GM12878 (cell line): ENCODE data around the gene RARA. TPM values are rescaled to one million over a fixed set of nuclear protein-coding genes. Genes with fewer than 3 reads are reported as not detected.

ENCODE experiments used
- ATAC-seq: fragments of 200-7000 bp; cut with Tn5 transposase; 3 replicates; pipeline ENCODE4 v1.9.1; 2020; ENCODE audit warnings: mild to moderate bottlenecking, moderate library complexity
- BruUV-seq: library from RNA; stranded (reverse); fragments of 400-500 nt; replicated peaks from 2 replicates; lab custom pipeline; 2021; lab: Mats Ljungman, UMichigan
- CTCF ChIA-PET: fragments of 300-600 bp; sonication (Branson Sonifier 250); formaldehyde crosslinking; extraction: SDS; loops from one replicate; lab custom pipeline; 2021; ENCODE audit warnings: inconsistent platforms; lab: Yijun Ruan, JAX
- POLR2A ChIA-PET: fragments of 350-600 bp; formaldehyde crosslinking; extraction: SDS; loops from one replicate; lab custom pipeline; 2021; ENCODE audit warnings: inconsistent platforms; lab: Charles Lee
- RAD21 ChIA-PET: fragments of 300-600 bp; sonication (Branson Sonifier 250); formaldehyde crosslinking; loops from one replicate; lab custom pipeline; 2023; ENCODE audit warnings: antibody characterized with exemption; ENCODE audit not compliant: unreplicated experiment; lab: Charles Lee
- SMC1A ChIA-PET: fragments of 300-600 bp; sonication (Branson Sonifier 250); formaldehyde crosslinking; loops from one replicate; lab custom pipeline; 2023; ENCODE audit not compliant: unreplicated experiment, uncharacterized antibody; lab: Charles Lee
- DNase-seq: peaks from one replicate; pipeline ENCODE4 v3.0.0-alpha.2; 2011; ENCODE audit warnings: low read depth, low spot score
- FAIRE-seq: peaks from 3 replicates; lab custom pipeline; 2011; peaks lifted over from hg19 to GRCh38; lab: Jason Lieb, UNC
- H2AFZ ChIP-seq: 2 replicates; pipeline ENCODE4 v1.6.0; 2011; ENCODE audit warnings: low read depth, low read length, control low read depth; ENCODE audit not compliant: control insufficient read depth
- H3K27ac ChIP-seq: 2 replicates; pipeline ENCODE4 v1.5.1; 2011; ENCODE audit warnings: control low read depth; ENCODE audit not compliant: control insufficient read depth, insufficient read depth
- H3K27me3 ChIP-seq, 2 experiments: replicated peaks in 1 of 2; 2 replicates each; pipeline versions ENCODE4 v1.6.0 to v1.6.1; 2011; ENCODE audit warnings: low read length in 1 of 2; ENCODE audit not compliant: control insufficient read depth in 2 of 2, insufficient read depth in 2 of 2
- H3K36me3 ChIP-seq, 2 experiments: 2 replicates each; pipeline ENCODE4 v1.5.1; 2011; ENCODE audit warnings: low read length in 1 of 2; ENCODE audit not compliant: control insufficient read depth in 2 of 2, insufficient read depth in 2 of 2
- H3K4me1 ChIP-seq: 2 replicates; pipeline ENCODE4 v1.6.1; 2011; ENCODE audit warnings: mild to moderate bottlenecking, low read length, moderate library complexity, mixed read lengths; ENCODE audit not compliant: control insufficient read depth, insufficient read depth
- H3K4me2 ChIP-seq: 2 replicates; pipeline ENCODE4 v1.6.0; 2011; ENCODE audit warnings: control low read depth; ENCODE audit not compliant: control insufficient read depth, insufficient read depth
- H3K4me3 ChIP-seq: fragments of 200-600 bp; sonication (generic); 2 replicates; pipeline ENCODE4 v1.5.1; 2016
- H3K79me2 ChIP-seq: 2 replicates; pipeline ENCODE4 v1.6.0; 2011; ENCODE audit warnings: low read length; ENCODE audit not compliant: control insufficient read depth, insufficient read depth
- H3K9ac ChIP-seq: 2 replicates; pipeline ENCODE4 v1.8.0; 2011; ENCODE audit warnings: low read length, control low read depth, mixed read lengths; ENCODE audit not compliant: control insufficient read depth, insufficient read depth
- H3K9me3 ChIP-seq: replicated peaks from 3 replicates; pipeline ENCODE4 v1.5.1; 2011; ENCODE audit warnings: mild to moderate bottlenecking, low read length; ENCODE audit not compliant: control insufficient read depth, insufficient read depth
- H4K20me1 ChIP-seq: 2 replicates; pipeline ENCODE4 v1.6.0; 2011; ENCODE audit not compliant: control insufficient read depth, insufficient read depth
- BHLHE40 ChIP-seq, 2 experiments: fragments of 450-650 bp in 1 of 2; IDR thresholded peaks; 2 replicates each; pipeline ENCODE4 v1.6.1; 2011 to 2017; ENCODE audit warnings: low read depth in 2 of 2, borderline replicate concordance in 1 of 2, improper control_type of control experiment in 1 of 2, low read length in 1 of 2, mild to moderate bottlenecking in 1 of 2
- WGBS: methylation state at CpG from one replicate; pipeline ENCODE4 v1.1.6; 2016; ENCODE audit warnings: low lambda C conversion rate; ENCODE audit not compliant: insufficient replicate concordance, insufficient coverage; ENCODE audit errors: missing lambda C conversion rate; 5-methylcytosine and 5-hydroxymethylcytosine counted together
- in situ Hi-C: fragments of 300-500 bp; cut with MboI; formaldehyde crosslinking; loops from 9 replicates; pipeline ENCODE4 v1.14.3; 2018; ENCODE audit warnings: mixed read lengths
- intact Hi-C: fragments of 100-400 bp; cut with micrococcal nuclease; formaldehyde crosslinking; loops from one replicate; pipeline ENCODE4 v1.14.2; 2022; ENCODE audit not compliant: unreplicated experiment
- polyA plus RNA-seq, 11 experiments: library from polyadenylated mRNA; depleted of rRNA in 4 of 11; unstranded in 6 of 11; stranded (reverse) in 5 of 11; fragments of >200 nt; fragmentation: Nextera tagmentation in 4 of 11; fragmentation: Illumina TruSeq in 1 of 11; extraction: Ambion mirVana in 4 of 11; extraction: Trizol in 1 of 11; gene quantifications; 1 replicate in 1 of 11; 2 replicates in 10 of 11; pipeline versions ENCODE4 v1.2.1 to v1.2.3, GENCODE V29; 2011 to 2016; ENCODE audit warnings: inconsistent platforms in 2 of 11, missing spikeins in 2 of 11, low read depth in 1 of 11
- total RNA-seq, 4 experiments: library from RNA; depleted of rRNA in 3 of 4; stranded (reverse); fragments of >200 nt in 3 of 4; fragmentation: Illumina TruSeq in 1 of 4; extraction: Trizol in 1 of 4; gene quantifications; 2 replicates each; pipeline versions ENCODE4 v1.2.1 to v1.2.3, GENCODE V29; 2013 to 2021
- TF ChIP-seq, protein P1 (sequence below): fragments of 150-350 bp; IDR thresholded peaks from 2 replicates; pipeline ENCODE4 v1.6.1; 2014; ENCODE audit warnings: mild to moderate bottlenecking, low read depth, low read length

The RARA gene
- total and polyA plus RNA-seq, 10 of the 15 experiments (the other 5 are each of a cell fraction or from before 2014, with no cell fraction given) = 0.13 to 33.6 (median 13.6) TPM

DNA sequence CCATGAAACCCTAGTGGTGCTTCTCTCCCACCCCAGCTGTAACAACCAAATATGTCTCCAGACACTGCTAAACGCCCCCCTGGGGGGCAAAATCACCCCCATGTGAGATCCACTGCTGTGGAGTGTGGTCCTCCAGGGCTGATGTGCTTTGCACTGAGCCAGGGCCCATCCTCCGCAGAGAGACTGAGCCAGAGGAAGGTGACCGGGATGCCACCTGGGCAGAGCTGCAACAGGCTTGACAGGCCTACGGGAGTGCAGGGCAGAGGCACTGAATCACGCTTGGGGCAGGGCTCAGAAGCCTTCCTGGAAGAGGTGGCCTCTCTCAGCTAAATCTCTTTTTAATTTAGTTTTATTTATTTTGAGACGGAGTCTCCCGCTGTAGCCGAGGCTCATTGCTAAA, 51.1 kb downstream of the RARA start:
- ChIA-PET RAD21 (interaction anchor here (0.9 to 1.0 kb wide), 2 partner anchors 8 to 172 kb away, joined by 3 to 4 read pairs; no protein-coding TSS in a partner anchor), SMC1A (interaction anchor here (0.6 to 4.9 kb wide), 3 partner anchors 174 to 514 kb away, joined by 3 to 38 read pairs (median 3); no protein-coding TSS in a partner anchor), POLR2A (interaction anchor here (0.6 to 2.3 kb wide), 4 partner anchors 52 to 547 kb away, joined by 3 to 6 read pairs (median 4); no protein-coding TSS in a partner anchor), CTCF (interaction anchor here (0.9 to 5.9 kb wide), 2 partner anchors 57 to 174 kb away, joined by 3 to 75 read pairs; no protein-coding TSS in a partner anchor)
- Histone ChIP-seq H3K9ac (no peak overlapping the region), H3K4me3 (no peak overlapping the region), H3K4me1 (no peaks in the 10 kb centered on the region; the same call in none of the 2 replicates), H3K27me3 (peaks cover 0 to 2% of the 10 kb centered on the region in 2 experiments; a peak in 1 of 4 replicates), H2AFZ (no peak overlapping the region), H3K9me3 (no peaks in the 10 kb centered on the region; the same call in 2 of the 3 replicates), H3K36me3 (peaks cover 0 to 10% of the 10 kb centered on the region in 2 experiments; a peak in 2 of 4 replicates), H3K27ac (no peak overlapping the region), H3K79me2 (no peaks in the 10 kb centered on the region), H4K20me1 (no peaks in the 10 kb centered on the region), H3K4me2 (no peak overlapping the region)
- intact Hi-C loops (loop anchor here (5.0 kb wide), 2 partner anchors 82 to 187 kb away; partner anchors contain the start of gene IGFBP4), in situ Hi-C loops (no loop called here)
- DNase-seq (no peak), FAIRE-seq (no peak), ATAC-seq (no peak)
- TF ChIP-seq, protein P1, sequence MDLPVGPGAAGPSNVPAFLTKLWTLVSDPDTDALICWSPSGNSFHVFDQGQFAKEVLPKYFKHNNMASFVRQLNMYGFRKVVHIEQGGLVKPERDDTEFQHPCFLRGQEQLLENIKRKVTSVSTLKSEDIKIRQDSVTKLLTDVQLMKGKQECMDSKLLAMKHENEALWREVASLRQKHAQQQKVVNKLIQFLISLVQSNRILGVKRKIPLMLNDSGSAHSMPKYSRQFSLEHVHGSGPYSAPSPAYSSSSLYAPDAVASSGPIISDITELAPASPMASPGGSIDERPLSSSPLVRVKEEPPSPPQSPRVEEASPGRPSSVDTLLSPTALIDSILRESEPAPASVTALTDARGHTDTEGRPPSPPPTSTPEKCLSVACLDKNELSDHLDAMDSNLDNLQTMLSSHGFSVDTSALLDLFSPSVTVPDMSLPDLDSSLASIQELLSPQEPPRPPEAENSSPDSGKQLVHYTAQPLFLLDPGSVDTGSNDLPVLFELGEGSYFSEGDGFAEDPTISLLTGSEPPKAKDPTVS = no peak
- TF ChIP-seq BHLHE40 (IDR thresholded peaks at IDR 0.05; ENCODE audit: borderline replicate concordance in 1 of 2, low read depth in 2 of 2, low read length in 1 of 2) = no peak
- 61% methylated on average over 8 of the region's 8 CpGs for WGBS
- BruUV-seq = no TSS peak
